Measurements from ENCODE around the gene OR10H5. TPM values are rescaled to one million over a fixed set of nuclear protein-coding genes. Genes with fewer than 3 reads are reported as not detected.
"Not testable (repeated sequence)": the region's sequence is repeated elsewhere in the genome, so short reads cannot be mapped to it uniquely, and the experiment has no call there.

The OR10H5 gene
- total and polyA plus RNA-seq, 7 experiments from 2014 or later = not detected

- H3K4me3 Mint-ChIP-seq = no peak overlapping the region
Measured at GRCh38 chr19:15780610-15781418, 6.6 kb upstream of the OR10H5 start.

GRCh38 chr19:15781661-15782060, 5.8 kb upstream of the OR10H5 start:
- Histone ChIP-seq H3K9me3 (ENCODE audit: control insufficient read depth in 2 of 3, low read length in 3 of 3) (no peaks in the 10 kb centered on the region), H3K27me3 (ENCODE audit: control insufficient read depth in 2 of 2, insufficient read depth in 2 of 2, low read length in 2 of 2) (no peaks in the 10 kb centered on the region), H3K4me3 (ENCODE audit: low read length) (no peak overlapping the region), H3K27ac (ENCODE audit: low read depth, low read length) (no peak overlapping the region), H3K36me3 (ENCODE audit: control insufficient read depth in 2 of 3, insufficient read depth in 3 of 3, low read length in 3 of 3) (no peaks in the 10 kb centered on the region), H3K4me1 (ENCODE audit: control insufficient read depth in 2 of 2, insufficient read depth in 2 of 2, low read length in 2 of 2) (no peaks in the 10 kb centered on the region)
- intact Hi-C loops (cut with micrococcal nuclease) = no loop called here
- no peaks in the 10 kb centered on the region for H3K36me3 Mint-ChIP-seq
- DNase-seq (no peak), ATAC-seq (no peak)
- peaks cover 0 to 12% (median 3%) of the 10 kb centered on the region in 7 donors for H3K4me1 Mint-ChIP-seq
- ChIA-PET POLR2A (no interaction called here), CTCF (interaction anchor here (0.5 kb wide), 1 partner anchor 156 kb away, joined by 3 read pairs; no protein-coding TSS in a partner anchor)
- H3K9me3 Mint-ChIP-seq = peaks cover 0 to 2% (median 0%) of the 10 kb centered on the region in 11 donors
- H3K4me3 Mint-ChIP-seq = no peak overlapping the region
- H3K27me3 Mint-ChIP-seq = peaks cover under 1 to 3% (median 2%) of the 10 kb centered on the region in 5 donors
- peak overlapping the region in 1 of 9 donors; percentile 19 for H3K27ac Mint-ChIP-seq

More at GRCh38 chr19:15780610-15781418, 6.6 kb upstream of the OR10H5 start:
- Mint-ChIP-seq H3K9me3 (peaks cover 0 to 2% (median 0%) of the 10 kb centered on the region in 11 donors), H3K4me1 (peaks cover 0 to 12% (median 3%) of the 10 kb centered on the region in 7 donors), H3K27me3 (peaks cover 0 to 12% (median 5%) of the 10 kb centered on the region in 5 donors), H3K27ac (peak overlapping the region in 3 of 9 donors; percentile 62 to 82 (median 67)), H3K36me3 (no peaks in the 10 kb centered on the region)
- Histone ChIP-seq H3K9me3 (ENCODE audit: control insufficient read depth in 2 of 3, low read length in 3 of 3) (no peaks in the 10 kb centered on the region), H3K4me1 (ENCODE audit: control insufficient read depth in 2 of 2, insufficient read depth in 2 of 2, low read length in 2 of 2) (no peaks in the 10 kb centered on the region), H3K4me3 (ENCODE audit: low read length) (no peak overlapping the region), H3K27ac (ENCODE audit: low read depth, low read length) (no peak overlapping the region), H3K36me3 (ENCODE audit: control insufficient read depth in 2 of 3, insufficient read depth in 3 of 3, low read length in 3 of 3) (no peaks in the 10 kb centered on the region), H3K27me3 (ENCODE audit: control insufficient read depth in 2 of 2, insufficient read depth in 2 of 2, low read length in 2 of 2) (no peaks in the 10 kb centered on the region)
- ATAC-seq = no peak
- ChIA-PET CTCF (no interaction called here), POLR2A (interaction anchor here (1.4 kb wide), 1 partner anchor 56 kb away, joined by 4 read pairs; no protein-coding TSS in a partner anchor)
- intact Hi-C loops (cut with micrococcal nuclease) = no loop called here
- DNase-seq = peak in 3 of 9 donors; percentile 1 to 8 (median 1)

- ATAC-seq = no peak
- H3K27me3 Mint-ChIP-seq = peaks cover 0 to 7% (median 4%) of the 10 kb centered on the region in 5 donors
- no peaks in the 10 kb centered on the region for H3K27me3 ChIP-seq (ENCODE audit: control insufficient read depth in 2 of 2, insufficient read depth in 2 of 2, low read length in 2 of 2)
- POLR2A ChIA-PET = no interaction called here
- peaks cover 0 to 2% (median 0%) of the 10 kb centered on the region in 11 donors for H3K9me3 Mint-ChIP-seq
- DNase-seq = no peak
- CTCF ChIA-PET = no interaction called here
- H3K9me3 ChIP-seq (ENCODE audit: control insufficient read depth in 2 of 3, low read length in 3 of 3) = no peaks in the 10 kb centered on the region
- H3K36me3 Mint-ChIP-seq = no peaks in the 10 kb centered on the region
- H3K4me3 ChIP-seq (ENCODE audit: low read length) = no peak overlapping the region
- no peaks in the 10 kb centered on the region for H3K4me1 ChIP-seq (ENCODE audit: control insufficient read depth in 2 of 2, insufficient read depth in 2 of 2, low read length in 2 of 2)
- intact Hi-C loops (cut with micrococcal nuclease) = no loop called here
- H3K4me1 Mint-ChIP-seq = peaks cover 0 to 13% (median 3%) of the 10 kb centered on the region in 7 donors
- no peak overlapping the region for H3K27ac Mint-ChIP-seq
- no peak overlapping the region for H3K4me3 Mint-ChIP-seq
- no peaks in the 10 kb centered on the region for H3K36me3 ChIP-seq (ENCODE audit: control insufficient read depth in 2 of 3, insufficient read depth in 3 of 3, low read length in 3 of 3)
- H3K27ac ChIP-seq (ENCODE audit: low read depth, low read length) = no peak overlapping the region
Measured at GRCh38 chr19:15782211-15782610, 5.2 kb upstream of the OR10H5 start.

DNA sequence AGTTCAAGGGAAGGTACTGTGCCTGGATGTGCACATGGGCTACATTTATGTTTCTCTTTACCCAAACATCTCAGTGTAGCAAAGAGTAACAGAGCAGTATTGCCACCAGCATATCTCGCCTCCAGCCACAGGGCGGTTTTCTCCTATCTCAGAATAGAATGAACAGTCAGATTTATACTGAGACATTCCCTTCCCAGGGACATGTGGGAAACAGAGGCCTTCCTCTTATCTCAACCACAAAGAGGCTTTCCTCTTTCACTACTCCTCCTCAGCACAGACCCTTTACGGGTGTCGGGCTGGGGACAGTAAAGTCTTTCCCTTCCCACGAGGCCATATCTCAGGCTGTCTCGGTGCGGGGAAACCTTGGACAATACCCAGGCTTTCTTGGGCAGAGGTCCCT, 4.6 kb upstream of the OR10H5 start:
- H3K9me3 ChIP-seq (ENCODE audit: control insufficient read depth in 2 of 3, low read length in 3 of 3); H3K27ac Mint-ChIP-seq; H3K36me3 Mint-ChIP-seq; H3K36me3 ChIP-seq (ENCODE audit: control insufficient read depth in 2 of 3, insufficient read depth in 3 of 3, low read length in 3 of 3); H3K27me3 ChIP-seq (ENCODE audit: control insufficient read depth in 2 of 2, insufficient read depth in 2 of 2, low read length in 2 of 2); H3K4me1 ChIP-seq (ENCODE audit: control insufficient read depth in 2 of 2, insufficient read depth in 2 of 2, low read length in 2 of 2); H3K27ac ChIP-seq (ENCODE audit: low read depth, low read length); H3K4me3 Mint-ChIP-seq; DNase-seq; CTCF ChIA-PET; H3K4me3 ChIP-seq (ENCODE audit: low read length); intact Hi-C loops (cut with micrococcal nuclease); ATAC-seq; POLR2A ChIA-PET; H3K9me3 Mint-ChIP-seq: not testable (repeated sequence)
- H3K4me1 Mint-ChIP-seq = peaks cover 0 to 12% (median under 1%) of the 10 kb centered on the region in 7 donors
- peaks cover 4 to 13% (median 8%) of the 10 kb centered on the region in 5 donors for H3K27me3 Mint-ChIP-seq

DNA sequence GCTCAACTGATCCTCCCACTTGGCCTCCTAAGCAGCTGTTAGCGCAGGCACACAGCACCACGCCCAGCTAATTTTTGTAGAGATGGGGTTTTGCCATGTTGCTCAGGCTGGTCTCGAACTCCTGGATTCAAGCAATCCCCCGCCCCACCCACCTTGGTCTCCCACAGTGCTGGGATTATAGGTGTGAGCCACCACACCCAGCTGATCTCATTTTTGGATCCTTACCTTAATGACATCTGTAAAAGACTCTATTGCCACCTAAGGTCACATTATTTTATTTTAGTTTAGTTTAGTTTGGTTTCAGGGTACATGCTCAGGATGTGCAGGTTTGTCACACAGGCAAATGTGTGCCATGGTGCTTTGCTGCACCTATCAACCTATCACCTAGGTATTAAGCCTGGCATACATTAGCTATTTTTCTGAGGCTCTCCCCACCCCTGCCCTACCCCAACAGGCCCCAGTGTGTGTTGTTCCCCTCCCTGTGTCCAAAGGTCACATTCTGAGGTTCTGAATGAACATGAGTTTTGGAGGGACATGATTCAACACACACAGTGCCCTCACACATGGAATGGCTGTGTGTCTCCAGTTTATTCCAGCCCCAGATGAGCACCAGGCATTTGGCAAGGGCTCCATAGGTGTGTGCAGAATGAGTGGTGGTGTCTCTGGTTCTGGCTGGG, 1.3 kb downstream of the OR10H5 start:
- CTCF ChIA-PET = no interaction called here
- no peak for ATAC-seq
- peaks cover 5 to 26% (median 22%) of the 10 kb centered on the region in 5 donors for H3K27me3 Mint-ChIP-seq
- H3K4me3 ChIP-seq (ENCODE audit: low read length) = no peak overlapping the region
- H3K27ac ChIP-seq (ENCODE audit: low read depth, low read length) = no peak overlapping the region
- H3K4me1 ChIP-seq (ENCODE audit: control insufficient read depth in 2 of 2, insufficient read depth in 2 of 2, low read length in 2 of 2) = no peaks in the 10 kb centered on the region
- no peaks in the 10 kb centered on the region for H3K9me3 ChIP-seq (ENCODE audit: control insufficient read depth in 2 of 3, low read length in 3 of 3)
- POLR2A ChIA-PET = no interaction called here
- no peaks in the 10 kb centered on the region for H3K36me3 ChIP-seq (ENCODE audit: control insufficient read depth in 2 of 3, insufficient read depth in 3 of 3, low read length in 3 of 3)
- H3K9me3 Mint-ChIP-seq = peaks cover 0 to 2% (median 0%) of the 10 kb centered on the region in 11 donors
- no peaks in the 10 kb centered on the region for H3K36me3 Mint-ChIP-seq
- H3K27me3 ChIP-seq (ENCODE audit: control insufficient read depth in 2 of 2, insufficient read depth in 2 of 2, low read length in 2 of 2) = no peaks in the 10 kb centered on the region
- H3K4me1 Mint-ChIP-seq = peaks cover 0 to 2% (median 0%) of the 10 kb centered on the region in 7 donors
- H3K4me3 Mint-ChIP-seq = no peak overlapping the region
- intact Hi-C loops (cut with micrococcal nuclease) = no loop called here
- H3K27ac Mint-ChIP-seq = no peak overlapping the region
- DNase-seq = no peak

- intact Hi-C loops (cut with micrococcal nuclease) = no loop called here
- no peaks in the 10 kb centered on the region for H3K9me3 ChIP-seq (ENCODE audit: control insufficient read depth in 2 of 3, low read length in 3 of 3)
- POLR2A ChIA-PET = no interaction called here
- no peaks in the 10 kb centered on the region for H3K4me1 ChIP-seq (ENCODE audit: control insufficient read depth in 2 of 2, insufficient read depth in 2 of 2, low read length in 2 of 2)
- H3K27me3 ChIP-seq (ENCODE audit: control insufficient read depth in 2 of 2, insufficient read depth in 2 of 2, low read length in 2 of 2) = no peaks in the 10 kb centered on the region
- H3K27ac ChIP-seq (ENCODE audit: low read depth, low read length) = no peak overlapping the region
- H3K27me3 Mint-ChIP-seq = peaks cover 3 to 27% (median 25%) of the 10 kb centered on the region in 5 donors
- CTCF ChIA-PET = no interaction called here
- no peak for ATAC-seq
- H3K36me3 Mint-ChIP-seq = no peaks in the 10 kb centered on the region
- H3K27ac Mint-ChIP-seq = peak overlapping the region in 1 of 9 donors; percentile 62
- no peak overlapping the region for H3K4me3 Mint-ChIP-seq
- no peak overlapping the region for H3K4me3 ChIP-seq (ENCODE audit: low read length)
- H3K9me3 Mint-ChIP-seq = no peaks in the 10 kb centered on the region
- H3K36me3 ChIP-seq (ENCODE audit: control insufficient read depth in 2 of 3, insufficient read depth in 3 of 3, low read length in 3 of 3) = no peaks in the 10 kb centered on the region
- no peak for DNase-seq
- H3K4me1 Mint-ChIP-seq = peaks cover 0 to 4% (median 0%) of the 10 kb centered on the region in 7 donors
Measured at GRCh38 chr19:15790096-15790495, 2.6 kb downstream of the OR10H5 start.
